Measurements from ENCODE around the gene E2F4. TPM values are rescaled to one million over a fixed set of nuclear protein-coding genes. Genes with fewer than 3 reads are reported as not detected.

E2F4 gene
- total and polyA plus RNA-seq, 2 donors (not counting 1 experiment from before 2014, with no cell fraction given): 42.4 to 59.9 TPM

DNA sequence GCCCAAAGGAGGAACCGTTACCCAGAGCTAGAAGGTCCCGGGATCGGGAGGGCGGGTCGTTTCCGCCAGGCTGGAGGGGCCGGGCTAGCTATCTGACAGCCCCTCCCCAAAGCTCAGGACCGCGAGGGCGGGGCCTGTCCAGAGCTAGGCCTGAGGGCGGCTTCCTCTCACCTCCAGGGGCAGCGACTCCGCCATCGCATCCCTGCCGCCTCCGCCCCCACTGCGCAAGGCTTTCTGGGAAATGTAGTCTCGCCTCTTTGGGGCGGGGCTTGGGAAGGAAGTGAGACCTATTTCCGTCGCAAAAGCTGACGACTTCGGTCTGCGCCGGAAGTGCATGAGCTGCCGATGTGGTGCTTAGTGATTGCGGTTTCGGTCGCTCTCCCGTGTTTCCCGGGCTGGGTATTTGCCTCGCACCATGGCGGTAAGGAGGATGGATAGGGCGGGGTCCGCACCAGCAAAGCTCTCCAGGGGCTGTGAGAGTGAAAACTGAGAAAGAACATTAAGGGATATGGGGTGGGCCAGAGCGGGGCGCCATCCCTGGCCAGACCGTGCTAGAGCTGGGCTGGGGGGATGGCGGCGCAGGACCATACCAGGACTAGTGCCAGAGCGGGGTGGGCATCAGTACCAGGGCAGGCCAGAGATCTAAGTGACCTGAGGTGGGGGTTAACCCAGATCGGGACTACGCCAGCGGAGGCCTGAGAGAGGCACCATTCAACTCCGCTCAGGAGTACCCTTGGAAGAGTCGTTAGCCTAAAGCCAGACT lies 35.0 kb downstream of the E2F4 start, which contains the start of gene TMEM208:
TMEM208 (plus strand) TSS at position 327 of the 763 bp plus-strand sequence; CDS start at position 416, 89 bp downstream.
- peak; percentile 98 for DNase-seq (ENCODE audit: low read depth in 2 of 2)
- Histone ChIP-seq H3K27ac (ENCODE audit: insufficient read depth, low read length) (peak within 1 kb of the TSS; percentile 95), H3K4me2 (ENCODE audit: extremely low read depth, insufficient read depth, low read length) (peak within 1 kb of the TSS; percentile 95), H3K4me1 (ENCODE audit: control insufficient read depth, extremely low read depth, insufficient read depth, low read length) (peaks cover 6% of the 10 kb centered on the region), H4K20me1 (ENCODE audit: control insufficient read depth, extremely low read depth, insufficient read depth, low read length) (no peaks in the 10 kb centered on the region), H3K79me2 (ENCODE audit: control insufficient read depth, insufficient read depth, low read length) (peaks cover 24% of the 10 kb centered on the region), H3K9ac (ENCODE audit: insufficient read depth, low read length) (peak within 1 kb of the TSS; percentile 92), H3K36me3 (ENCODE audit: control insufficient read depth, insufficient read depth, low read length) (peaks cover 29% of the 10 kb centered on the region), H2AFZ (ENCODE audit: low read length) (peak within 1 kb of the TSS; percentile 89), H3K4me3 (replicated peaks in 1 of 4; ENCODE audit: control extremely low read depth in 1 of 4, insufficient read depth in 1 of 4, low read depth in 3 of 4, low read length in 4 of 4) (peak within 1 kb of the TSS; percentile 99 to 100 (median 99)), H3K9me3 (ENCODE audit: control insufficient read depth, insufficient read depth, low read depth, low read length) (no peaks in the 10 kb centered on the region), H3K27me3 (ENCODE audit: control insufficient read depth, insufficient read depth, low read length) (no peaks in the 10 kb centered on the region)
- TF ChIP-seq CTCF (conservative IDR thresholded peaks at IDR 0.05 in 1 of 2, IDR thresholded peaks at IDR 0.05 in 1 of 2; ENCODE audit: low read depth in 1 of 2, low read length in 2 of 2) (no peak), EZH2 (IDR thresholded peaks at IDR 0.05; ENCODE audit: low read length, missing control alignments) (no peak)

DNA sequence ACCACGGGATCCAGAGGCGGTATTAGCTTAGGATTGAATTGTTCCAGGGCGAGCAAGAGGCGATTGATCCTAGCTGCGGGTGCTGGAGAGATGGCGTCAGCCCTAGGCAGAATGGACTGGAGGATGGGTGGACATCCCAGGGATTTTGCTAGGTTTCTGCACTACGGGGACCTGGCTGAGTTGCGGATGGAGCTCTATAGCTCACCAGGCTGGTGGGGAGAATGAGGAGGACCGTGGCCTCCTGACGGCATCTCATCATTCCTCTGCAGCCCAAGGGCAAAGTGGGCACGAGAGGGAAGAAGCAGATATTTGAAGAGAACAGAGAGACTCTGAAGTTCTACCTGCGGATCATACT lies 35.6 kb downstream of the E2F4 start:
- no peak for TF ChIP-seq CTCF (conservative IDR thresholded peaks at IDR 0.05 in 1 of 2, IDR thresholded peaks at IDR 0.05 in 1 of 2; ENCODE audit: low read depth in 1 of 2, low read length in 2 of 2)
- no peak for TF ChIP-seq EZH2 (IDR thresholded peaks at IDR 0.05; ENCODE audit: low read length, missing control alignments)
- Histone ChIP-seq H3K79me2 (ENCODE audit: control insufficient read depth, insufficient read depth, low read length) (peaks cover 24% of the 10 kb centered on the region), H3K4me1 (ENCODE audit: control insufficient read depth, extremely low read depth, insufficient read depth, low read length) (peaks cover 6% of the 10 kb centered on the region), H3K27ac (ENCODE audit: insufficient read depth, low read length) (peak overlapping the region; percentile 95), H3K9me3 (ENCODE audit: control insufficient read depth, insufficient read depth, low read depth, low read length) (no peaks in the 10 kb centered on the region), H3K36me3 (ENCODE audit: control insufficient read depth, insufficient read depth, low read length) (peaks cover 31% of the 10 kb centered on the region), H3K9ac (ENCODE audit: insufficient read depth, low read length) (peak overlapping the region; percentile 92), H3K4me3 (replicated peaks in 1 of 4; ENCODE audit: control extremely low read depth in 1 of 4, insufficient read depth in 1 of 4, low read depth in 3 of 4, low read length in 4 of 4) (peak overlapping the region; percentile 99 to 100 (median 99)), H2AFZ (ENCODE audit: low read length) (no peak overlapping the region), H3K27me3 (ENCODE audit: control insufficient read depth, insufficient read depth, low read length) (no peaks in the 10 kb centered on the region), H3K4me2 (ENCODE audit: extremely low read depth, insufficient read depth, low read length) (peak overlapping the region; percentile 87), H4K20me1 (ENCODE audit: control insufficient read depth, extremely low read depth, insufficient read depth, low read length) (no peaks in the 10 kb centered on the region)
- DNase-seq (ENCODE audit: low read depth in 2 of 2): no peak

DNA sequence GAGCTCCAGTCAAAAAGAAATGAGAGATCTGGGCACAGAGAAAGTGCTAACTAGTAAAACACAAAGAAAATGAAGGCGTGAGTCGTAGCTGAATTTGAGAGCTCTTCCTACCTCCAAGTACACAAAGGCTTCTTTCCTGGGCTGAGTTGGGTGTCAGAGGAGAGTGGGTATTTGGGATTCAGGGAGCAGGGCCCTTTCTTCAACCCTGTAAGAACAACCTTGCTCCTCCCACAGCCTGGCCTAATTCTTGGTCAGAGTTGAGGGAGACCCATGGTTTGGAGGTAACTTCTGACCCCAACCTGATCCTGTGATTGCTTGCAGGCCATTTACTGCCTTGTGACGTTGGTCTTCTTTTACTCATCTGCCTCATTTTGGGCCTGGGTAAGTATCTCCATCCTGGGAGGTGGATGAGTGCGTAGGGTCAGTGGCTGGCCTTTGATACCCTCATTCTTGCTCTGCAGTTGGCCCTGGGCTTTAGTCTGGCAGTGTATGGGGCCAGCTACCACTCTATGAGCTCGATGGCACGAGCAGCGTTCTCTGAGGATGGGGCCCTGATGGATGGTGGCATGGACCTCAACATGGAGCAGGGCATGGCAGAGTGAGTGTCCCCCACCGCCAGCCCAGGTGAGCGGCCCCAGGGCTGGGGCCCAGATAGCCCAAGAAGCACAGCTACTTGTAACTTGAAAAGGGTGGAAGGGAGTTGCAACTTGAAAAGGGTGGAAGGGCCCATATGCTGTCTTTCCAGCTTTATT lies 36.3 kb downstream of the E2F4 start:
- no peak overlapping the region for H3K27ac ChIP-seq (ENCODE audit: insufficient read depth, low read length)

More for the DNA sequence above, 36.3 kb downstream of the E2F4 start:
- no peak overlapping the region for H3K9ac ChIP-seq (ENCODE audit: insufficient read depth, low read length)
- no peak for DNase-seq (ENCODE audit: low read depth in 2 of 2)
- peaks cover 24% of the 10 kb centered on the region for H3K79me2 ChIP-seq (ENCODE audit: control insufficient read depth, insufficient read depth, low read length)
- no peak overlapping the region for H2AFZ ChIP-seq (ENCODE audit: low read length)
- peak overlapping the region; percentile 99 to 100 (median 99) for H3K4me3 ChIP-seq (replicated peaks in 1 of 4; ENCODE audit: control extremely low read depth in 1 of 4, insufficient read depth in 1 of 4, low read depth in 3 of 4, low read length in 4 of 4)
- TF ChIP-seq CTCF (conservative IDR thresholded peaks at IDR 0.05 in 1 of 2, IDR thresholded peaks at IDR 0.05 in 1 of 2; ENCODE audit: low read depth in 1 of 2, low read length in 2 of 2) (no peak), EZH2 (IDR thresholded peaks at IDR 0.05; ENCODE audit: low read length, missing control alignments) (no peak)
- H3K4me2 ChIP-seq (ENCODE audit: extremely low read depth, insufficient read depth, low read length): peak overlapping the region; percentile 87
- peaks cover 31% of the 10 kb centered on the region for H3K36me3 ChIP-seq (ENCODE audit: control insufficient read depth, insufficient read depth, low read length)
- H4K20me1 ChIP-seq (ENCODE audit: control insufficient read depth, extremely low read depth, insufficient read depth, low read length): no peaks in the 10 kb centered on the region
- no peaks in the 10 kb centered on the region for H3K27me3 ChIP-seq (ENCODE audit: control insufficient read depth, insufficient read depth, low read length)
- no peaks in the 10 kb centered on the region for H3K9me3 ChIP-seq (ENCODE audit: control insufficient read depth, insufficient read depth, low read depth, low read length)
- peaks cover 6% of the 10 kb centered on the region for H3K4me1 ChIP-seq (ENCODE audit: control insufficient read depth, extremely low read depth, insufficient read depth, low read length)
